Measurements from ENCODE around the gene TPST1. TPM values are rescaled to one million over a fixed set of nuclear protein-coding genes. Genes with fewer than 3 reads are reported as not detected.

Gene TPST1
- total and polyA plus RNA-seq, 9 of the 15 experiments (the other 6 are each of a cell fraction or from before 2014, with no cell fraction given), result 0.15 to 2.2 (median 0.53) TPM

DNA sequence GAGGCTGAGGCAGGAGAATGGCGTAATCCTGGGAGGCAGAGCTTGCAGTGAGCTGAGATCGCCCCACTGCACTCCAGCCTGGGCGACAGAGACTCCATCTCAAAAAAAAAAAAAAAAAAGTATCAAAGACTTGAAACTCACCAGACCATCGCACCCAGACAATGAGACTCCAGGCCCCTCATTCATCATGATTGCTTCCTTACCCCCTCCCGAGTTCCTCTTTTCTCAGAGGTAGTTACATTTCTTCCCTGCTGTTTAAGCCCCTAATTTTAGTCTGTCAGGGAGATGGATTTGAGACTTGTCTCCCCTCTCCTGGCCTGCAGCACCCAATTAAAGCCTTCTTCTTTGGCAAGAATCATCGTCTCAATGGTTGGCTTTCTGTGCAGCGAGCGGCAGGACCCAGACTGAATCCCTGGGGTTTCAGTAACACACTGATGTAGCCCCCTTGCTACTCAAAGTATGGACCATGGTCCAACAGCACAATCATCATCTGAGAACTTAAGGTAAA lies 19.4 kb upstream of the TPST1 start:
- Histone ChIP-seq H3K36me3 (ENCODE audit: control insufficient read depth, insufficient read depth, low read length) (no peaks in the 10 kb centered on the region), H3K4me2 (ENCODE audit: insufficient read depth, low read length) (no peak overlapping the region), H3K9ac (ENCODE audit: insufficient read depth in 1 of 2, low read depth in 2 of 2, low read length in 2 of 2) (no peak overlapping the region), H3K9me1 (ENCODE audit: control insufficient read depth, insufficient read depth, low read length) (no peaks in the 10 kb centered on the region), H3K4me3 (no peak overlapping the region), H3K9me3 (replicated peaks; ENCODE audit: control insufficient read depth, insufficient read depth, low read depth, low read length) (peaks cover 3% of the 10 kb centered on the region; the same call in 1 of the 2 replicates), H3K79me2 (ENCODE audit: control insufficient read depth, insufficient read depth, low read length) (no peaks in the 10 kb centered on the region), H3K27me3 (ENCODE audit: control insufficient read depth in 2 of 2, insufficient read depth in 2 of 2, low read length in 2 of 2) (peaks cover 8 to 30% of the 10 kb centered on the region in 2 experiments; a peak in 4 of 5 replicates), H3K4me1 (replicated peaks in 1 of 2; ENCODE audit: control insufficient read depth in 2 of 2, insufficient read depth in 2 of 2, low read length in 2 of 2) (no peaks in the 10 kb centered on the region), H2AFZ (ENCODE audit: low read depth, low read length) (no peak overlapping the region), H4K20me1 (replicated peaks; ENCODE audit: control insufficient read depth, insufficient read depth, low read length) (no peaks in the 10 kb centered on the region), H3K27ac (ENCODE audit: extremely low read depth, low read depth, low read length) (no peak overlapping the region)
- in situ Hi-C loops (cut with MboI), result no loop called here
- DNase-seq (ENCODE audit: extremely low read depth in 1 of 4, low spot score in 3 of 4), result no peak
- CTCF ChIA-PET (ENCODE audit: low intra/inter-chr PET ratio), result no interaction called here
- POLR2A ChIA-PET, result interaction anchor here (1.6 kb wide), 1 partner anchor 12 kb away, joined by 3 read pairs; no protein-coding TSS in a partner anchor
- no peak for FAIRE-seq
- TF ChIP-seq, protein P1, sequence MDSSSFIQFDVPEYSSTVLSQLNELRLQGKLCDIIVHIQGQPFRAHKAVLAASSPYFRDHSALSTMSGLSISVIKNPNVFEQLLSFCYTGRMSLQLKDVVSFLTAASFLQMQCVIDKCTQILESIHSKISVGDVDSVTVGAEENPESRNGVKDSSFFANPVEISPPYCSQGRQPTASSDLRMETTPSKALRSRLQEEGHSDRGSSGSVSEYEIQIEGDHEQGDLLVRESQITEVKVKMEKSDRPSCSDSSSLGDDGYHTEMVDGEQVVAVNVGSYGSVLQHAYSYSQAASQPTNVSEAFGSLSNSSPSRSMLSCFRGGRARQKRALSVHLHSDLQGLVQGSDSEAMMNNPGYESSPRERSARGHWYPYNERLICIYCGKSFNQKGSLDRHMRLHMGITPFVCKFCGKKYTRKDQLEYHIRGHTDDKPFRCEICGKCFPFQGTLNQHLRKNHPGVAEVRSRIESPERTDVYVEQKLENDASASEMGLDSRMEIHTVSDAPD (CRISPR knock-in tag; IDR thresholded peaks at IDR 0.05), result no peak
- 0 out of 2 replicates have a peak, but pooled peaks have one; percentile 60 for TF ChIP-seq CBX5 (IDR thresholded peaks at IDR 0.05; ENCODE audit: borderline replicate concordance, low read depth)
- peak; percentile 80; the same call in 1 of the 2 replicates for TF ChIP-seq ZNF124 (CRISPR knock-in tag; IDR thresholded peaks at IDR 0.05)
- peak; percentile 72 for TF ChIP-seq SPI1 (IDR thresholded peaks at IDR 0.05; ENCODE audit: borderline replicate concordance, low read depth, low read length)
- peak in 1 of 2 experiments; percentile 28; a peak in 1 of 3 replicates for TF ChIP-seq CBX3 (IDR thresholded peaks at IDR 0.05; ENCODE audit: borderline replicate concordance in 1 of 2, low read length in 2 of 2)
- TF ChIP-seq, protein P2, sequence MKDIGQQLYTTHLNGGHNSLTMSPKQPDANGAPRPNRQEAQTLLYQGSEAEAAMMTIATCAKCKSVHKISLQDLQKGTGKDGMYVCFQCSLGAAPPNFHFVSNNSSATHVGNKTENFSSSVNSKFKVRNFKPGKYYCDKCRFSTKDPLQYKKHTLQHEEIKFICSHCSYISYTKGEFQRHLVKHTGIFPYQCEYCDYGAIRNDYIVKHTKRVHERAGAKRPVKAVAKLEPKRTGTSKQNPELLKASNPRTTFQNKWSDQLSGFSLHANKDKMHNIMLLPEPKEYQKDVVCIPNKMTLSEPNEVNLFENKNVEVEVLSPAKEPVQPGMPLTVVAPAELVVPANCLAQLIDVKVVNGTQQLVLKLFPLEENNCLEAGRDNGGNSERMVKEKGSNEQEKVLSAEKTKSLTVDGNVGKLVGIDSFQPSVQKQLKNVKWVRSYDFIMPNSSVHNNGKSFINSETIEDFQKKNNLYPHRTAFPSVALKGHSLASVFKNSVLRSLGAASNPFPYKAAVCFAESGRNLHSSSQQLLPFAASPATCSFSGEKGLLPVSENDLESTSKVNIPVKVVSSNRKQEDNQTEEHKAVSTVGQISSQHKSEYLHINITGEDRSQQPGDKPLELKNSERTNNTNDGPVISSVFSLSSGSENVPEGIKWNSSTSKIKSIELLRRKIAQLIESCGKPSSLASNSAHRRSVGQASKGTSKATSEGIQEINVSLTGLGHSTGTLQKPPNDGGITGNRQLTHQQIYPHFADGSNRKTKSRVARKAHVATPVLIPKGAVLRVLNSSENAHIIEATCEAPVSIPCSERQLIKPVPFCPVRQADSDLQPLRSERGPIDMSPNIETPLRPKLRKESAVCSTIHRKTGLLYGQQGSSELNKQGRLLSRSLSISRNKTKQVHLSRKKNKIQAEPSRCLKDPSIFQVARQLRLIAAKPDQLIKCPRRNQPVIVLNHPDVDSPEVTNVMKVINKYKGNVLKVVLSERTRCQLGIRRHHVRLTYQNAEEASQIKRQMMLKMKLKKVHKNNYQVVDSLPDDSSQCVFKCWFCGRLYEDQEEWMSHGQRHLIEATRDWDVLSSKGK (CRISPR knock-in tag; IDR thresholded peaks at IDR 0.05), result no peak
- 3% methylated on average over 6 of the region's 8 CpGs for WGBS (ENCODE audit: insufficient coverage, low coverage, missing lambda C conversion rate)
- no TSS peak for BruUV-seq (replicated peaks)
- intact Hi-C loops (cut with micrococcal nuclease), result no loop called here
- no peak for ATAC-seq

Measured in K562 (cell line).